ENCODE results near the gene MEX3A.

GRCh38 chr1:156123356-156124196 lies 41.3 kb upstream of the MEX3A start:
- TF ChIP-seq CTCF (IDR thresholded peaks at IDR 0.05) (peak; percentile 3 to 33 (median 17)), POLR2A (IDR thresholded peaks at IDR 0.05) (peak; percentile 52 to 73)
